ENCODE results near the gene LRCH4. TPM values are rescaled to one million over a fixed set of nuclear protein-coding genes. Genes with fewer than 3 reads are reported as not detected.

LRCH4 gene
- total RNA-seq, 1 experiment from 2014 or later = 66.4 TPM

DNA sequence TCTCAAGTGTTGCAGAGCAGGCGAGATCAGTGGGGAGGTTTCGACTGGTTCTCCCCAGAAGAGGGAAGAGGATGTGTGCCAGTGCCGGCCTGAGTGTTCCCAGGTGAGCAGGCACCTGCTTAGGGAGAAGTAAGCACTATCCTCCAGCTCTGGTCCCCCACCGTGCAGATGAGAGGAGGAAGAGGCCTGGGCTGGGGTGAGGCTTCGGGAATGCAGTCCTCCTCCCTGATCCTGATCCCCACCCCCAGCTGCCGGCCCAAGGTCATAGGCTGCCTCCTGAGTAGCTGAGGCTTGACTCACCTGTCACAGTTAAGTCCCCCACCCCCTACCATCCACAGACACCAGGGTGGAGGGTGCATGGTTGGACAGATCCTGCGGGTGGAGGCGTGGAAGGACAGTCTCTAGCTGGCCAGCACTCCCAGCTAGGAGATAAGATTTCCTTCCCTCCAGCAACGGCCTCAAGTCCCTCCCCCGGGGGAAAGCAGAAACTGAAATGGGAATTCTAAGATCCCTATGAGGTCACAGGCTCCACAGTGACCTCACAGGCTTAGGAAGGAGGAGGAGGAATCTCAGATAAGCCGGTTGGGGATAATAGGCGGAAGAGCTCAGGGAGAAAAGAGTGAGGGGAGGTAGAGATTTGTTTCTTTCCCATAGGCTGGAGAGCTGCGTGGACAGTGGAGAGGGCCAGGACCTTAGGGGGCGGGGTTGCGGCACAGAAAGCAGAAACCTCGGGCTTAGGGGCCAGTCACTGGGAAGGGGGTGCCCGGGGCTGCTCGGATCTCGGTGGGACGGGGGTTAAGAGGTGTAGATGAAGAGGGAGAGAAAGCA lies 1.0 kb downstream of the LRCH4 start:
- Histone ChIP-seq H3K9me3 (ENCODE audit: control insufficient read depth, insufficient read depth, low read depth, low read length) (no peaks in the 10 kb centered on the region), H3K4me1 (ENCODE audit: control insufficient read depth, insufficient read depth, low read length) (peaks cover 12% of the 10 kb centered on the region), H3K27me3 (ENCODE audit: control insufficient read depth, insufficient read depth, low read length) (no peaks in the 10 kb centered on the region), H3K27ac (ENCODE audit: low read length) (peak overlapping the region; percentile 86), H3K36me3 (ENCODE audit: control insufficient read depth, insufficient read depth, low read length) (peaks cover 9% of the 10 kb centered on the region; the same call in 1 of the 2 replicates), H3K4me3 (ENCODE audit: low read depth in 2 of 2, low read length in 2 of 2) (peak overlapping the region; percentile 89 to 93)
- DNase-seq (ENCODE audit: low read depth, low spot score) = no peak
- ChIA-PET CTCF (no interaction called here), POLR2A (interaction anchor here (0.6 kb wide), 3 partner anchors 24 to 91 kb away, joined by 3 to 12 read pairs (median 6); no protein-coding TSS in a partner anchor)
- no peak for ATAC-seq
- TSS peak; percentile 56 for BruUV-seq (replicated peaks)
- in situ Hi-C loops (cut with HindIII; ENCODE audit: low pct_unique_long_range_greater_than_20kb, low sequenced_read_pairs) = no loop called here
- no peak for TF ChIP-seq TCF7L2 (IDR thresholded peaks at IDR 0.05; ENCODE audit: low read depth, low read length)
- TF ChIP-seq, protein P1, sequence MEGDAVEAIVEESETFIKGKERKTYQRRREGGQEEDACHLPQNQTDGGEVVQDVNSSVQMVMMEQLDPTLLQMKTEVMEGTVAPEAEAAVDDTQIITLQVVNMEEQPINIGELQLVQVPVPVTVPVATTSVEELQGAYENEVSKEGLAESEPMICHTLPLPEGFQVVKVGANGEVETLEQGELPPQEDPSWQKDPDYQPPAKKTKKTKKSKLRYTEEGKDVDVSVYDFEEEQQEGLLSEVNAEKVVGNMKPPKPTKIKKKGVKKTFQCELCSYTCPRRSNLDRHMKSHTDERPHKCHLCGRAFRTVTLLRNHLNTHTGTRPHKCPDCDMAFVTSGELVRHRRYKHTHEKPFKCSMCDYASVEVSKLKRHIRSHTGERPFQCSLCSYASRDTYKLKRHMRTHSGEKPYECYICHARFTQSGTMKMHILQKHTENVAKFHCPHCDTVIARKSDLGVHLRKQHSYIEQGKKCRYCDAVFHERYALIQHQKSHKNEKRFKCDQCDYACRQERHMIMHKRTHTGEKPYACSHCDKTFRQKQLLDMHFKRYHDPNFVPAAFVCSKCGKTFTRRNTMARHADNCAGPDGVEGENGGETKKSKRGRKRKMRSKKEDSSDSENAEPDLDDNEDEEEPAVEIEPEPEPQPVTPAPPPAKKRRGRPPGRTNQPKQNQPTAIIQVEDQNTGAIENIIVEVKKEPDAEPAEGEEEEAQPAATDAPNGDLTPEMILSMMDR (IDR thresholded peaks at IDR 0.05) = no peak
- intact Hi-C loops (cut with micrococcal nuclease; ENCODE audit: unreplicated experiment) = no loop called here

DNA sequence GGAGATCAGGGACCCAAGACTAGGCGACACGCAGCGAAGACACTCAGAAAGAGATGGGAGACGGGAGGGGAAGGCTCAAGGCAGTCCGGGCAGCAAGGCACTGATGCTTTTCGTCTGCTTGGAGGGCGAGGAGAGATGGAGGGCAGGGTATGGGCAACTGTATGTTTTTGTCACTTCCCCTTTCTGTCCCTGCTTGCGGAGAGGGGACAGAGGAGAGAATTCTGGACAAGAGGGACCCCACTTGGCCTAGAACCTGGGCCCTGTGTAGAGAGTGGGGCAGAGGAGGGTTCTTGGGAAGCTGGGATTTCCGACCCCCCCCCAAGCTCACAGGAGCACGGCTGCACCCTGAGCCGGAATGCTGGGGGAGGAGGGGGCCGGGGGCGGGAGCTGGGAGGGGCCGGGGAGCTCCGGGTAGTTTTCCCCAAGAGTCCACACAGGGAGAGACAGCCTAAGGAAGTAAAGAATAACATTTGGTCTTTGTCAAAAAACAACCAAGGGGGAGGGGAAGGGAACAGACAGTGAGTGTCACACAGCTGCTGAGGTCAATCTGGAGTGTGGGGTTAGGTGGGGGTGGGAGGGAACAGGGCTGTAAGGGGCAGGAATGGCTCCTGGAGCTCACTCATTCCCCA lies 1.8 kb downstream of the LRCH4 start:
- no peak overlapping the region for H3K27ac ChIP-seq (ENCODE audit: low read length)
- CTCF ChIA-PET = interaction anchor here (0.6 to 0.8 kb wide), 2 partner anchors 49 to 177 kb away, joined by 3 to 5 read pairs; no protein-coding TSS in a partner anchor
- no TSS peak for BruUV-seq (replicated peaks)

More for the DNA sequence above, 1.8 kb downstream of the LRCH4 start:
- Histone ChIP-seq H3K4me3 (ENCODE audit: low read depth in 2 of 2, low read length in 2 of 2) (peak overlapping the region; percentile 89 to 93), H3K9me3 (ENCODE audit: control insufficient read depth, insufficient read depth, low read depth, low read length) (no peaks in the 10 kb centered on the region), H3K4me1 (ENCODE audit: control insufficient read depth, insufficient read depth, low read length) (peaks cover 12% of the 10 kb centered on the region), H3K27me3 (ENCODE audit: control insufficient read depth, insufficient read depth, low read length) (no peaks in the 10 kb centered on the region), H3K36me3 (ENCODE audit: control insufficient read depth, insufficient read depth, low read length) (peaks cover 9% of the 10 kb centered on the region; the same call in 1 of the 2 replicates)
- no peak for ATAC-seq
- intact Hi-C loops (cut with micrococcal nuclease; ENCODE audit: unreplicated experiment) (no loop called here), in situ Hi-C loops (cut with HindIII; ENCODE audit: low pct_unique_long_range_greater_than_20kb, low sequenced_read_pairs) (no loop called here)
- POLR2A ChIA-PET = no interaction called here
- TF ChIP-seq, protein P2, sequence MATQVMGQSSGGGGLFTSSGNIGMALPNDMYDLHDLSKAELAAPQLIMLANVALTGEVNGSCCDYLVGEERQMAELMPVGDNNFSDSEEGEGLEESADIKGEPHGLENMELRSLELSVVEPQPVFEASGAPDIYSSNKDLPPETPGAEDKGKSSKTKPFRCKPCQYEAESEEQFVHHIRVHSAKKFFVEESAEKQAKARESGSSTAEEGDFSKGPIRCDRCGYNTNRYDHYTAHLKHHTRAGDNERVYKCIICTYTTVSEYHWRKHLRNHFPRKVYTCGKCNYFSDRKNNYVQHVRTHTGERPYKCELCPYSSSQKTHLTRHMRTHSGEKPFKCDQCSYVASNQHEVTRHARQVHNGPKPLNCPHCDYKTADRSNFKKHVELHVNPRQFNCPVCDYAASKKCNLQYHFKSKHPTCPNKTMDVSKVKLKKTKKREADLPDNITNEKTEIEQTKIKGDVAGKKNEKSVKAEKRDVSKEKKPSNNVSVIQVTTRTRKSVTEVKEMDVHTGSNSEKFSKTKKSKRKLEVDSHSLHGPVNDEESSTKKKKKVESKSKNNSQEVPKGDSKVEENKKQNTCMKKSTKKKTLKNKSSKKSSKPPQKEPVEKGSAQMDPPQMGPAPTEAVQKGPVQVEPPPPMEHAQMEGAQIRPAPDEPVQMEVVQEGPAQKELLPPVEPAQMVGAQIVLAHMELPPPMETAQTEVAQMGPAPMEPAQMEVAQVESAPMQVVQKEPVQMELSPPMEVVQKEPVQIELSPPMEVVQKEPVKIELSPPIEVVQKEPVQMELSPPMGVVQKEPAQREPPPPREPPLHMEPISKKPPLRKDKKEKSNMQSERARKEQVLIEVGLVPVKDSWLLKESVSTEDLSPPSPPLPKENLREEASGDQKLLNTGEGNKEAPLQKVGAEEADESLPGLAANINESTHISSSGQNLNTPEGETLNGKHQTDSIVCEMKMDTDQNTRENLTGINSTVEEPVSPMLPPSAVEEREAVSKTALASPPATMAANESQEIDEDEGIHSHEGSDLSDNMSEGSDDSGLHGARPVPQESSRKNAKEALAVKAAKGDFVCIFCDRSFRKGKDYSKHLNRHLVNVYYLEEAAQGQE (IDR thresholded peaks at IDR 0.05; ENCODE audit: insufficient read depth in 1 of 2, low read depth in 2 of 2, low read length in 1 of 2) = no peak
- TF ChIP-seq TCF7L2 (IDR thresholded peaks at IDR 0.05; ENCODE audit: low read depth, low read length) (no peak), POLR2AphosphoS5 (IDR thresholded peaks at IDR 0.05; ENCODE audit: low read depth, low read length) (no peak), SIN3A (IDR thresholded peaks at IDR 0.05; ENCODE audit: borderline replicate concordance, insufficient read depth, low read depth, low read length) (no peak)
- TF ChIP-seq, protein P1 (IDR thresholded peaks at IDR 0.05) = no peak
- DNase-seq (ENCODE audit: low read depth, low spot score) = no peak
